HEK293 (cell line): ENCODE results near the gene MRPL36.

Experiments used
- EGR2 ChIP-seq: fragments of 450-650 bp; formaldehyde crosslinking; IDR thresholded peaks from 2 replicates; pipeline ENCODE4 v1.5.1; 2016; ENCODE audit warnings: low read depth, missing biosample characterization, missing genetic modification characterization
- KLF16 ChIP-seq: fragments of 450-650 bp; formaldehyde crosslinking; IDR thresholded peaks from 2 replicates; pipeline ENCODE4 v1.5.1; 2017; ENCODE audit warnings: missing biosample characterization, missing genetic modification characterization
- WT1 ChIP-seq: fragments of 450-650 bp; formaldehyde crosslinking; IDR thresholded peaks from 2 replicates; pipeline ENCODE4 v1.5.1; 2016; ENCODE audit warnings: missing biosample characterization, missing genetic modification characterization
- ZBTB8A ChIP-seq: fragments of 450-650 bp; formaldehyde crosslinking; IDR thresholded peaks from 2 replicates; pipeline ENCODE4 v1.5.1; 2016; ENCODE audit warnings: missing biosample characterization, missing genetic modification characterization
- ZFP3 ChIP-seq: fragments of 450-650 bp; formaldehyde crosslinking; IDR thresholded peaks from 2 replicates; pipeline ENCODE4 v1.5.1; 2016; ENCODE audit warnings: low read depth, missing biosample characterization, missing genetic modification characterization
- ZIC2 ChIP-seq: fragments of 450-650 bp; formaldehyde crosslinking; IDR thresholded peaks from 2 replicates; pipeline ENCODE4 v1.5.1; 2016; ENCODE audit warnings: missing biosample characterization, missing genetic modification characterization
- ZNF155 ChIP-seq: fragments of 450-650 bp; formaldehyde crosslinking; IDR thresholded peaks from 2 replicates; pipeline ENCODE4 v1.5.1; 2016; ENCODE audit warnings: missing biosample characterization, missing genetic modification characterization
- ZNF2 ChIP-seq: fragments of 450-650 bp; formaldehyde crosslinking; IDR thresholded peaks from 2 replicates; pipeline ENCODE4 v1.5.1; 2016; ENCODE audit warnings: missing biosample characterization, missing genetic modification characterization
- ZNF211 ChIP-seq: fragments of 450-650 bp; formaldehyde crosslinking; IDR thresholded peaks from 2 replicates; pipeline ENCODE4 v1.5.1; 2016; ENCODE audit warnings: low read depth, missing biosample characterization, missing genetic modification characterization
- ZNF248 ChIP-seq: fragments of 450-650 bp; formaldehyde crosslinking; IDR thresholded peaks from 2 replicates; pipeline ENCODE4 v1.5.1; 2017; ENCODE audit warnings: missing biosample characterization, missing genetic modification characterization
- ZNF292 ChIP-seq: fragments of 450-650 bp; formaldehyde crosslinking; IDR thresholded peaks from 2 replicates; pipeline ENCODE4 v1.5.1; 2016; ENCODE audit warnings: low read depth, missing biosample characterization, missing genetic modification characterization, borderline replicate concordance
- ZNF354C ChIP-seq: fragments of 450-650 bp; formaldehyde crosslinking; IDR thresholded peaks from 2 replicates; pipeline ENCODE4 v1.5.1; 2016; ENCODE audit warnings: missing biosample characterization, missing genetic modification characterization, low read depth, borderline replicate concordance
- ZNF366 ChIP-seq: fragments of 450-650 bp; formaldehyde crosslinking; conservative IDR thresholded peaks from 2 replicates; pipeline ENCODE4 v1.5.1; 2016; ENCODE audit warnings: missing biosample characterization, missing genetic modification characterization
- ZNF404 ChIP-seq: fragments of 450-650 bp; formaldehyde crosslinking; IDR thresholded peaks from 2 replicates; pipeline ENCODE4 v1.5.1; 2017; ENCODE audit warnings: missing biosample characterization, missing genetic modification characterization
- ZNF433 ChIP-seq: fragments of 450-650 bp; formaldehyde crosslinking; IDR thresholded peaks from 2 replicates; pipeline ENCODE4 v1.5.1; 2016; ENCODE audit warnings: missing biosample characterization, missing genetic modification characterization, low read depth
- ZNF560 ChIP-seq: fragments of 450-650 bp; formaldehyde crosslinking; IDR thresholded peaks from 2 replicates; pipeline ENCODE4 v1.5.1; 2017; ENCODE audit warnings: missing biosample characterization, missing genetic modification characterization, borderline replicate concordance
- ZNF561 ChIP-seq: fragments of 450-650 bp; IDR thresholded peaks from 2 replicates; pipeline ENCODE4 v1.5.1; 2018; ENCODE audit warnings: missing biosample characterization, missing genetic modification characterization, borderline replicate concordance
- ZNF596 ChIP-seq: fragments of 450-650 bp; IDR thresholded peaks from 2 replicates; pipeline ENCODE4 v1.5.0; 2018; ENCODE audit warnings: missing biosample characterization, mild to moderate bottlenecking, missing genetic modification characterization, moderate library complexity
- ZNF660 ChIP-seq: fragments of 450-650 bp; IDR thresholded peaks from 2 replicates; pipeline ENCODE4 v1.5.1; 2018; ENCODE audit warnings: missing biosample characterization, mild to moderate bottlenecking, missing genetic modification characterization
- ZNF677 ChIP-seq: fragments of 450-650 bp; IDR thresholded peaks from 2 replicates; pipeline ENCODE4 v1.5.0; 2018; ENCODE audit warnings: missing biosample characterization, mild to moderate bottlenecking, missing genetic modification characterization, moderate library complexity
- ZNF768 ChIP-seq: fragments of 450-650 bp; formaldehyde crosslinking; IDR thresholded peaks from 2 replicates; pipeline ENCODE4 v1.5.1; 2018; ENCODE audit warnings: missing biosample characterization, mild to moderate bottlenecking, missing genetic modification characterization
- ZNF792 ChIP-seq: fragments of 450-650 bp; formaldehyde crosslinking; IDR thresholded peaks from 2 replicates; pipeline ENCODE4 v1.5.1; 2016; ENCODE audit warnings: missing biosample characterization, missing genetic modification characterization
- ZNF843 ChIP-seq: fragments of 450-650 bp; formaldehyde crosslinking; IDR thresholded peaks from 2 replicates; pipeline ENCODE4 v1.5.1; 2016; ENCODE audit warnings: missing biosample characterization, missing genetic modification characterization
- ZSCAN16 ChIP-seq: fragments of 450-650 bp; formaldehyde crosslinking; IDR thresholded peaks from 2 replicates; pipeline ENCODE4 v1.5.1; 2016; ENCODE audit warnings: missing biosample characterization, missing genetic modification characterization
- ZSCAN23 ChIP-seq: fragments of 450-650 bp; formaldehyde crosslinking; IDR thresholded peaks from 2 replicates; pipeline ENCODE4 v1.5.1; 2016; ENCODE audit warnings: missing biosample characterization, missing genetic modification characterization
- TF ChIP-seq, protein P1 (sequence below): fragments of 450-650 bp; formaldehyde crosslinking; IDR thresholded peaks from 2 replicates; pipeline ENCODE4 v1.5.1; 2016; ENCODE audit warnings: missing biosample characterization, missing genetic modification characterization
- TF ChIP-seq, protein P2 (sequence below): fragments of 450-650 bp; formaldehyde crosslinking; IDR thresholded peaks from 2 replicates; pipeline ENCODE4 v1.5.1; 2017; ENCODE audit warnings: missing biosample characterization, missing genetic modification characterization
- TF ChIP-seq, protein P3 (sequence below): IDR thresholded peaks from 2 replicates; pipeline ENCODE4 v1.6.1; 2011; ENCODE audit warnings: mild to moderate bottlenecking, low read depth, low read length, borderline replicate concordance
- TF ChIP-seq, protein P4 (sequence below): fragments of 450-650 bp; formaldehyde crosslinking; IDR thresholded peaks from 2 replicates; pipeline ENCODE4 v1.5.1; 2016; ENCODE audit warnings: missing biosample characterization, missing genetic modification characterization
- TF ChIP-seq, protein P5 (sequence below): fragments of 450-650 bp; formaldehyde crosslinking; IDR thresholded peaks from 2 replicates; pipeline ENCODE4 v1.5.1; 2017; ENCODE audit warnings: missing biosample characterization, missing genetic modification characterization
- TF ChIP-seq, protein P6 (sequence below): fragments of 450-650 bp; formaldehyde crosslinking; IDR thresholded peaks from 2 replicates; pipeline ENCODE4 v1.5.1; 2016; ENCODE audit warnings: missing biosample characterization, missing genetic modification characterization
- TF ChIP-seq, protein P7 (sequence below): fragments of 450-650 bp; formaldehyde crosslinking; IDR thresholded peaks from 2 replicates; pipeline ENCODE4 v1.5.1; 2016; ENCODE audit warnings: missing biosample characterization, missing genetic modification characterization

MRPL36 gene

DNA sequence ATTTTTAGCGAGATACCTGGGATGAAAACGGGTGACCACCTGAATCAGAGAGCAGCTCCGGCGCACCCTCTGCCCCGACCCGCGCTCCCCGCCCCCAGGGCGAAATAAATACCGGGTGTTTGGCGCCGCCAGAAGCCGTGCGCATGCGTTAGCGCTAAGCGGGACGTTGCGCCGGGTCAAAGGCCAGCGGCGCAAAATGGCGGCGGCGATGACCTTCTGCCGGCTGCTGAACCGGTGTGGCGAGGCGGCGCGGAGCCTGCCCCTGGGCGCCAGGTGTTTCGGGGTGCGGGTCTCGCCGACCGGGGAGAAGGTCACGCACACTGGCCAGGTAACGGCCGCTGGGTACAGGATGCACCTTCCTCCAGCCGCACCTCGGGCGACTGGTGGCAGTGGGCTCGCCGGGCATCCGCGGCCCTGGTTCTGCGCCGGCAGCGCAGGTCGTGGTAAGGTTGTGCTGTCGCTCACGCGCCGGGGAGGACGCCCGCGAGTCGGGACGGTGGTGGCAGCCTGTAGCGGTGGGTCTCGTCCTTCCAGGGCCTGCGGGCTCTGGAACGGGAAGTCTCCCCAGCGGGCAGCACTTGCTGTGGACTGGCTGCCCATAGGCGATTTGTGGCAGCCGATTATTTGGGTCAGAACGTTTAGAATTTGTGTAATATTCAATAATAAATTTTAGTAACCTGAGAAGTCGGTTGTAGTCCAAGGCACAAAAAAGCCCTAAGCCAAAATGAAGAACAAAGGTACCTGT is 1.8 kb upstream of the MRPL36 start, which contains the start of gene NDUFS6 (continued):
- no peak for TF ChIP-seq ZNF366 (tag by site-specific recombination)
- TF ChIP-seq, protein P1, sequence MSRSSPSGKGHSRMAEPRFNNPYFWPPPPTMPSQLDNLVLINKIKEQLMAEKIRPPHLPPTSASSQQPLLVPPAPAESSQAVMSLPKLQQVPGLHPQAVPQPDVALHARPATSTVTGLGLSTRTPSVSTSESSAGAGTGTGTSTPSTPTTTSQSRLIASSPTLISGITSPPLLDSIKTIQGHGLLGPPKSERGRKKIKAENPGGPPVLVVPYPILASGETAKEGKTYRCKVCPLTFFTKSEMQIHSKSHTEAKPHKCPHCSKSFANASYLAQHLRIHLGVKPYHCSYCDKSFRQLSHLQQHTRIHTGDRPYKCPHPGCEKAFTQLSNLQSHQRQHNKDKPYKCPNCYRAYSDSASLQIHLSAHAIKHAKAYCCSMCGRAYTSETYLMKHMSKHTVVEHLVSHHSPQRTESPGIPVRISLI (tag by site-specific recombination), result no peak
- TF ChIP-seq ZNF155 (tag by site-specific recombination), result no peak
- TF ChIP-seq ZIC2 (tag by site-specific recombination), result no peak; the same call in 1 of the 2 replicates
- TF ChIP-seq, protein P2, sequence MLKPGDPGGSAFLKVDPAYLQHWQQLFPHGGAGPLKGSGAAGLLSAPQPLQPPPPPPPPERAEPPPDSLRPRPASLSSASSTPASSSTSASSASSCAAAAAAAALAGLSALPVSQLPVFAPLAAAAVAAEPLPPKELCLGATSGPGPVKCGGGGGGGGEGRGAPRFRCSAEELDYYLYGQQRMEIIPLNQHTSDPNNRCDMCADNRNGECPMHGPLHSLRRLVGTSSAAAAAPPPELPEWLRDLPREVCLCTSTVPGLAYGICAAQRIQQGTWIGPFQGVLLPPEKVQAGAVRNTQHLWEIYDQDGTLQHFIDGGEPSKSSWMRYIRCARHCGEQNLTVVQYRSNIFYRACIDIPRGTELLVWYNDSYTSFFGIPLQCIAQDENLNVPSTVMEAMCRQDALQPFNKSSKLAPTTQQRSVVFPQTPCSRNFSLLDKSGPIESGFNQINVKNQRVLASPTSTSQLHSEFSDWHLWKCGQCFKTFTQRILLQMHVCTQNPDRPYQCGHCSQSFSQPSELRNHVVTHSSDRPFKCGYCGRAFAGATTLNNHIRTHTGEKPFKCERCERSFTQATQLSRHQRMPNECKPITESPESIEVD (tag by site-specific recombination), result no peak
- TF ChIP-seq ZNF561 (tag by site-specific recombination), result no peak; the same call in 1 of the 2 replicates
- no peak for TF ChIP-seq ZNF792 (tag by site-specific recombination)
- TF ChIP-seq ZSCAN16, result no peak; the same call in 1 of the 2 replicates
- no peak for TF ChIP-seq ZNF433 (tag by site-specific recombination)
- TF ChIP-seq, protein P3, sequence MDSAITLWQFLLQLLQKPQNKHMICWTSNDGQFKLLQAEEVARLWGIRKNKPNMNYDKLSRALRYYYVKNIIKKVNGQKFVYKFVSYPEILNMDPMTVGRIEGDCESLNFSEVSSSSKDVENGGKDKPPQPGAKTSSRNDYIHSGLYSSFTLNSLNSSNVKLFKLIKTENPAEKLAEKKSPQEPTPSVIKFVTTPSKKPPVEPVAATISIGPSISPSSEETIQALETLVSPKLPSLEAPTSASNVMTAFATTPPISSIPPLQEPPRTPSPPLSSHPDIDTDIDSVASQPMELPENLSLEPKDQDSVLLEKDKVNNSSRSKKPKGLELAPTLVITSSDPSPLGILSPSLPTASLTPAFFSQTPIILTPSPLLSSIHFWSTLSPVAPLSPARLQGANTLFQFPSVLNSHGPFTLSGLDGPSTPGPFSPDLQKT, result no peak
- TF ChIP-seq ZNF292 (tag by site-specific recombination), result no peak
- no peak for TF ChIP-seq WT1 (tag by site-specific recombination)
- peak; percentile 91 for TF ChIP-seq ZNF2 (tag by site-specific recombination)
- TF ChIP-seq ZNF843 (tag by site-specific recombination), result peak; percentile 82
- TF ChIP-seq EGR2 (tag by site-specific recombination), result no peak
- no peak for TF ChIP-seq ZNF560 (tag by site-specific recombination)
- TF ChIP-seq, protein P4, sequence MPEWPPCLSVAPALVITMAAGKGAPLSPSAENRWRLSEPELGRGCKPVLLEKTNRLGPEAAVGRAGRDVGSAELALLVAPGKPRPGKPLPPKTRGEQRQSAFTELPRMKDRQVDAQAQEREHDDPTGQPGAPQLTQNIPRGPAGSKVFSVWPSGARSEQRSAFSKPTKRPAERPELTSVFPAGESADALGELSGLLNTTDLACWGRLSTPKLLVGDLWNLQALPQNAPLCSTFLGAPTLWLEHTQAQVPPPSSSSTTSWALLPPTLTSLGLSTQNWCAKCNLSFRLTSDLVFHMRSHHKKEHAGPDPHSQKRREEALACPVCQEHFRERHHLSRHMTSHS (tag by site-specific recombination), result no peak
- TF ChIP-seq ZBTB8A (tag by site-specific recombination), result no peak; the same call in 1 of the 2 replicates
- peak; percentile 80 for TF ChIP-seq KLF16 (tag by site-specific recombination)
- TF ChIP-seq ZNF211 (tag by site-specific recombination), result no peak
- TF ChIP-seq, protein P5, sequence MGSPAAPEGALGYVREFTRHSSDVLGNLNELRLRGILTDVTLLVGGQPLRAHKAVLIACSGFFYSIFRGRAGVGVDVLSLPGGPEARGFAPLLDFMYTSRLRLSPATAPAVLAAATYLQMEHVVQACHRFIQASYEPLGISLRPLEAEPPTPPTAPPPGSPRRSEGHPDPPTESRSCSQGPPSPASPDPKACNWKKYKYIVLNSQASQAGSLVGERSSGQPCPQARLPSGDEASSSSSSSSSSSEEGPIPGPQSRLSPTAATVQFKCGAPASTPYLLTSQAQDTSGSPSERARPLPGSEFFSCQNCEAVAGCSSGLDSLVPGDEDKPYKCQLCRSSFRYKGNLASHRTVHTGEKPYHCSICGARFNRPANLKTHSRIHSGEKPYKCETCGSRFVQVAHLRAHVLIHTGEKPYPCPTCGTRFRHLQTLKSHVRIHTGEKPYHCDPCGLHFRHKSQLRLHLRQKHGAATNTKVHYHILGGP (tag by site-specific recombination), result no peak
- no peak for TF ChIP-seq ZFP3
- TF ChIP-seq, protein P6, sequence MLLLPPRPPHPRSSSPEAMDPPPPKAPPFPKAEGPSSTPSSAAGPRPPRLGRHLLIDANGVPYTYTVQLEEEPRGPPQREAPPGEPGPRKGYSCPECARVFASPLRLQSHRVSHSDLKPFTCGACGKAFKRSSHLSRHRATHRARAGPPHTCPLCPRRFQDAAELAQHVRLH (tag by site-specific recombination), result peak; percentile 8; the same call in 1 of the 2 replicates
- TF ChIP-seq ZNF404 (tag by site-specific recombination), result no peak
- TF ChIP-seq ZNF677, result no peak
- TF ChIP-seq ZNF248 (tag by site-specific recombination), result no peak
- TF ChIP-seq ZNF354C (tag by site-specific recombination), result no peak
- no peak for TF ChIP-seq ZNF660 (tag by site-specific recombination)
- TF ChIP-seq ZNF768 (tag by site-specific recombination), result no peak
- no peak for TF ChIP-seq ZNF596 (tag by site-specific recombination)
- no peak for TF ChIP-seq ZSCAN23 (tag by site-specific recombination)
- TF ChIP-seq, protein P7, sequence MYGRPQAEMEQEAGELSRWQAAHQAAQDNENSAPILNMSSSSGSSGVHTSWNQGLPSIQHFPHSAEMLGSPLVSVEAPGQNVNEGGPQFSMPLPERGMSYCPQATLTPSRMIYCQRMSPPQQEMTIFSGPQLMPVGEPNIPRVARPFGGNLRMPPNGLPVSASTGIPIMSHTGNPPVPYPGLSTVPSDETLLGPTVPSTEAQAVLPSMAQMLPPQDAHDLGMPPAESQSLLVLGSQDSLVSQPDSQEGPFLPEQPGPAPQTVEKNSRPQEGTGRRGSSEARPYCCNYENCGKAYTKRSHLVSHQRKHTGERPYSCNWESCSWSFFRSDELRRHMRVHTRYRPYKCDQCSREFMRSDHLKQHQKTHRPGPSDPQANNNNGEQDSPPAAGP (tag by site-specific recombination), result peak; percentile 67
